CD4-positive, alpha-beta T cell treated with Interleukin-4 for 4 hours (primary cell): ENCODE results near the gene ACP5.
"Not testable (repeated sequence)": the region's sequence is repeated elsewhere in the genome, so short reads cannot be mapped to it uniquely, and the experiment has no call there.

Source experiments
- DNase-seq: peaks from one replicate; pipeline ENCODE4 v3.0.0-alpha.2; 2020

The ACP5 gene

GRCh38 chr19:11578258-11579142 lies 1.1 kb upstream of the ACP5 start:
- DNase-seq: peak; percentile 30

- no peak for DNase-seq
Measured at GRCh38 chr19:11576227-11576626, 1.2 kb downstream of the ACP5 start.

- no peak for DNase-seq
Measured at GRCh38 chr19:11574689-11575088, 2.8 kb downstream of the ACP5 start.

- not testable (repeated sequence) for DNase-seq
Measured at GRCh38 chr19:11573763-11574162, 3.7 kb downstream of the ACP5 start.

- DNase-seq: not testable (repeated sequence)
Measured at GRCh38 chr19:11573354-11573753, 4.1 kb downstream of the ACP5 start.

GRCh38 chr19:11570039-11570462 lies 7.4 kb downstream of the ACP5 start:
- DNase-seq: no peak

GRCh38 chr19:11566164-11566563 lies 11.3 kb downstream of the ACP5 start:
- no peak for DNase-seq

- DNase-seq: not testable (repeated sequence)
Measured at GRCh38 chr19:11565649-11565980, 11.8 kb downstream of the ACP5 start.

- not testable (repeated sequence) for DNase-seq
Measured at GRCh38 chr19:11564082-11564807, 13.2 kb downstream of the ACP5 start.

- DNase-seq: no peak
Measured at GRCh38 chr19:11563532-11563931, 13.9 kb downstream of the ACP5 start.

- peak; percentile 79 for DNase-seq
Measured at GRCh38 chr19:11560404-11561051, 16.9 kb downstream of the ACP5 start.

- DNase-seq: peak; percentile 97
Measured at GRCh38 chr19:11558881-11559828, 18.3 kb downstream of the ACP5 start, which contains the start of gene ELOF1. Gene ELOF1, minus strand, starts transcription at chr19:11559230. Its CDS starts 4,883 bp downstream, at chr19:11554347.

GRCh38 chr19:11556634-11557420 lies 20.6 kb downstream of the ACP5 start:
- DNase-seq: no peak

GRCh38 chr19:11555246-11555645 lies 22.2 kb downstream of the ACP5 start:
- DNase-seq: no peak

- no peak for DNase-seq
Measured at GRCh38 chr19:11554160-11554559, 23.3 kb downstream of the ACP5 start.

GRCh38 chr19:11552666-11553372 lies 24.6 kb downstream of the ACP5 start:
- no peak for DNase-seq

GRCh38 chr19:11551603-11552235 lies 25.7 kb downstream of the ACP5 start:
- DNase-seq: no peak

GRCh38 chr19:11550265-11550664 lies 27.2 kb downstream of the ACP5 start:
- no peak for DNase-seq

- DNase-seq: no peak
Measured at GRCh38 chr19:11549386-11549953, 28.0 kb downstream of the ACP5 start.
